HG03520 (cell line): ENCODE results near the gene PFDN2.
A peak's percentile ranks its signal among the peaks of the same experiment; 100 is the strongest.

Source experiments
- ATAC-seq: cut with Tn5 transposase; IDR thresholded peaks from one replicate; pipeline ENCODE4 v1.9.1; 2021; ENCODE audit warnings: mild to moderate bottlenecking, moderate library complexity; ENCODE audit not compliant: unreplicated experiment

PFDN2 gene

DNA sequence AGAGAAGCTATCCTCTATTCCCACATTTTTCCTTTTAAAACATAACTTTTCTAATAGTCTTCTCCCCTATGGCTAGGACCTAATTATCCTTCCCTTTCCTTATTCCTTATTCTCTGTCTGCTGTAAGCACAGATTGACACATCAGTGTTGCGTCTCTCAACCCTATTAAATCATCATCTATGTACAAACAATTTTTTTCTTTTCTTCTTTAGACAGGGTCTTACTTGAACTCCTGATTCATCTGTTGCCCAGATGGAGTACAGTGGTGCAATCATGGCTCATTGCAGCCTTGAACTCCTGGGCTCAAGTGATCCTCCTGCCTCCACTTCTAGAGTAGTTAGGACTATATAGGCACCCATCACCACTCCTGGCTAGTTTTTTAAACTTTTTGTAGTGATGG, 11.4 kb downstream of the PFDN2 start:
- no peak for ATAC-seq

GRCh38 chr1:161100556-161100955, 17.3 kb downstream of the PFDN2 start:
- no peak for ATAC-seq

- ATAC-seq = no peak
Observed at GRCh38 chr1:161099090-161099802, 18.6 kb downstream of the PFDN2 start.

GRCh38 chr1:161098210-161099068, 19.4 kb downstream of the PFDN2 start, which contains the start of gene KLHDC9:
TSS of gene KLHDC9 (plus strand) at chr1:161098361. CDS start at chr1:161098536, 175 bp downstream.
- peak; percentile 57 for ATAC-seq

- ATAC-seq = no peak
Observed at GRCh38 chr1:161096530-161096929, 21.3 kb downstream of the PFDN2 start.

DNA sequence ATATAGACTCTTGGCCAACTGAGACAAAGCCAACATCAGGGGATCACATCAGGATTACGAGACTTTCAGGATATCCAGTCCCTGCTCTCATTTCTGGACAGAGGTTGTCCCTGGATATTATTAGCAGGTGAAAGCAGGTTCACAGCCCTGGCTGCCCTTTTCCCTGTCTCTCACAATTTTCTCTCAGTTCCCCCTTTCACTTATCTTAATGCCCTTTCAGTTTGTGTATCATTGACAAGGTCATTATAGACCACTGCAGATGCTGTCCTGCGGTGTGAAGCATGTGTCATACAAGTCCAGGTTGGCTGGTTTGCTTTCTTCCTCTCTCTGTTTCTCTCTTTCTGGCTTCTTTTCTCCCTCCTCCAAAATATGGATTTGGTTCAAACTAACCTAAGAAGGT, 21.8 kb downstream of the PFDN2 start:
- ATAC-seq = no peak

DNA sequence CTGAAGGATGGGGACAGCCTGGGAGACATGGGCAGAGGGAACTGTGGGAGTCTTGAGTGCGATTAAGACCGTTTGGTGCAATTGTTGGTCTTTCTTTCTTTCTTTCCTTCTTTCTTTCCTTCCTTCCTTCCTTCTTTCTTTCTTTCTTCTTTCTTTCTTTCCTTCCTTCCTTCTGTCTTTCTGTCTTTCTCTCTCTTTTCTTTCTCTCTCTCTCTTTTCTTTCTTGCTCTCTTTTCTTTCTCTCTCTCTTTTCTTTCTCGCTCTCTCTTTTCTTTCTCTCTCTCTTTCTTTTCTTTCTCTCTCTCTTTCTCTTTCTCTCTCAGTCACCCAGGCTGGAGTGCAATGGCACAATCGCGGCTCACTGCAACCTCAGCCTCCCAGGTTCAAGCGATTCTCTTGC, 22.6 kb downstream of the PFDN2 start:
- no peak for ATAC-seq

DNA sequence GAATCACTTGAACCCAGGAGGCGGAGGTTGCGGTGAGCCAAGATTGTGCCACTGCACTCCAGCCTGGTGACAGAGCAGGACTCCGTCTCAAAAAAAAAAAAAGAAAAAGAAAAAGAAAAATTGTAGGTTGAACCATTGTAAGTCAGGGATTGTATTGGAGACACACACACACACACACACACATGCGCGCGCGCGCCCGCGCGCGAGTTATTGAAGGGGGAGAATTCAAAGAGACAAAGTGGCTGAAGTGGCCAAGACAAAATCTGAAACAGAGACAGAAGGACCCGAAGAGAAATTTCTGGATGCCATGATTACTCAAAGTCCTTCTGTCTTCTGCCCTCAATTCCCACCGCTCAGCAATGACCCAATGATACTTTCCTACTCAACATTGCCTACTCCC, 23.4 kb downstream of the PFDN2 start:
- ATAC-seq = no peak

DNA sequence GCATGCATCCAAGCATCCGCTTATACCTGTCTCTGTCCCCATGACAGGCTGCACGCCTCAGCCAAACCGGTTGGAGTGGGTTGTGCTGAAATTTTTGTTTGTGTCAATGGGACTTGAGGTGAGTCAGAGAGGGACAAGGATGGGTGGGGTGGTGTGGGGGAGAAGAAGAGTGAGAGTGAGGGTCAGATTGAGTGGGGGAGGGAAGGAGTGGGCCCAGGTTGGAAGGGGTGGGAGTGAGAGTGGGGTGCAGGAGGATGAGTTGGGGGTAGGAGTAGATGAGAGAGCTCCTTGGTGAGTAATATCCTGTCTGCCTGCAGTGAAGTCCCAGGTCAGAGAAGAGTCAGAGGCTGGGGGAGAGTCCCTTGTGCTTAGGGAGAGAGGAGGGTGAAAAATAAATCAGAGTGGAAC, 25.2 kb downstream of the PFDN2 start:
- no peak for ATAC-seq

DNA sequence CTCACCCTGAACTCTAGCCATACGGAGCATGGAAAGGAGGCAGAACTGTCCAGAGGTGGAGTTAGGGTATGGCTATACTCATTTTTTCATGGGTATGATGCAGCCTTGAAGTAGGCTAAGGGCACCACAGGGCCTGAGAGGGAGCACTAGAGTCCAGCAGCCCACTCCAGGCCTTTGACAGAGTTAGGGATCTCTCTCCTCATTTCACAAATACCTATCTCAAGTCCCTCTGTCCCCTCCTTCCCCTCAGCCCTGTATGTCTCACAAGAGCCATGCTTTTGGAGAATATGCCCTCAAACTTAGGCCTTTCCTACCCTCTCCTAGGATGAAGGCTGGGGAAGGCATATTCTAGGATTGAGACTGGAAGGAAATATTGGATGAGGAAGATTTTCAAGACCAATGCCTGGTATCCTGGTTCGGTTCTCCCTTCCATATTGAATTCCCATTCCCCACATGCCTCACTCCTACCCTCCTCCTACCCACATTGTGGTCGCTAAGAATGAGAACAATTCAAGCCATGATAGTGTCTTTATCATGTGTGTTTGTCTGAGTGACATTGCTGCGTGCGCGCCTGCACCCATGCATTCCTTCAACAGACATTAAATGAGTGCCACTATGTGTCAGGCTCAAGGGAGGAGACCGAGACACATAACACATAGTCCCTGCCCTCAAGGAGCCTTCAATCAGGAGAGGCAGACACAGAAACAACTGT, 25.9 kb downstream of the PFDN2 start:
- no peak for ATAC-seq

DNA sequence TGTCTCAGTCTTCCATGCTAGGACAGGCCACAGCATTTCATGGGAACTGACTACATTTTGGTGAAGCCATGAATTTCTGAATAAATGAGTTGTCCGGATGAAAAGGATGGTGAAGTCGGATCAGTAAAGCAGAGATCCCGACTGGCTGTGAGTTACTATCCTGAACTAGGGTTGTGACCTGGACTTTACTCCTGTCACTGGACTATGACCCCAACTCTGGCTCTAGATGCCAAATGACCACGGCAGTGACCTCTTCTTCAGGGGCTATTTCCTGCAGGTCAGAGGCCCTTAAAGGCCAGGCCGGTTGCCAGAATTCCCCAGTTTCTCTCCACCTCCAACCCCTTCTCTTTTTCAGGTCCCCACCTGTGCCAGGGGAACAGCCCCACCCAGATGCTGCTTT, 26.7 kb downstream of the PFDN2 start:
- no peak for ATAC-seq

DNA sequence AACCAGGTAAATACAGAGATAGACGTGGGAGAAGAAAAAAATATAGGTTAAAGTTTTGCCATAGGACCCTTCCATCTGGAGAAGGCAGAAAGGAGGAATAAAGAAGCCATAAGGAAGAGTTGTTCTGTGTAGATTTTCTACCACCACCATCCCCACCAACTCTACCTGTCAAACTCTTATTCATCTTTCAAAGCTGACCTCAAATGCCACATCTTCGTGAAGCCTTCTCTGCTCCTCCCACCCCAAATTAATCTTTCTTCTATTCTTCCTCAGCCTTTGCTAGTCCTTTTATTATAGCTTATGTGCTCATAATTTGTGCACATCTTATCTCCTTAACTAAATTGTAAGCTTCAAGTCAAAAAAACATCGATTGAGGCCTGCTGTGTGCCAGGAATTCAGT, 27.2 kb downstream of the PFDN2 start:
- ATAC-seq = no peak

DNA sequence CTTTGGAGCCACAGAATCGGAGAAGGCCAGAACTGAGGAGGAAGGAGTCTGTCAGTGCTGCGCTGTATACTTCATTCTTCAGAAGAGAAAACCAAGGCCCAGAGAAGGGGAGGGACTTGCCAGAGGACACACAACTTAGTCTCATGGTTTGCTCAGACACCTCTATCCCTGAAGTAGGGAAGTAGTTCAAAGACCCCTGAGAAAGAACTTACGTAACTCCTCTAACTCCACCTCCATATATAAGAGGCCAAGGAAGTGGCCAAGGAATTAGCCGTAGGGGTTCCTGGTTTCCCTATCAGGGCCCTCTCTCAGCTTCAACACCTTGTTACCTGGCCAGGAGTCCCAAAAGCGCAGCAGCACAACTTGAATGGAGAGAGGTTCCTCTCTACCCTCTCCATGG, 27.9 kb downstream of the PFDN2 start:
- ATAC-seq = no peak

DNA sequence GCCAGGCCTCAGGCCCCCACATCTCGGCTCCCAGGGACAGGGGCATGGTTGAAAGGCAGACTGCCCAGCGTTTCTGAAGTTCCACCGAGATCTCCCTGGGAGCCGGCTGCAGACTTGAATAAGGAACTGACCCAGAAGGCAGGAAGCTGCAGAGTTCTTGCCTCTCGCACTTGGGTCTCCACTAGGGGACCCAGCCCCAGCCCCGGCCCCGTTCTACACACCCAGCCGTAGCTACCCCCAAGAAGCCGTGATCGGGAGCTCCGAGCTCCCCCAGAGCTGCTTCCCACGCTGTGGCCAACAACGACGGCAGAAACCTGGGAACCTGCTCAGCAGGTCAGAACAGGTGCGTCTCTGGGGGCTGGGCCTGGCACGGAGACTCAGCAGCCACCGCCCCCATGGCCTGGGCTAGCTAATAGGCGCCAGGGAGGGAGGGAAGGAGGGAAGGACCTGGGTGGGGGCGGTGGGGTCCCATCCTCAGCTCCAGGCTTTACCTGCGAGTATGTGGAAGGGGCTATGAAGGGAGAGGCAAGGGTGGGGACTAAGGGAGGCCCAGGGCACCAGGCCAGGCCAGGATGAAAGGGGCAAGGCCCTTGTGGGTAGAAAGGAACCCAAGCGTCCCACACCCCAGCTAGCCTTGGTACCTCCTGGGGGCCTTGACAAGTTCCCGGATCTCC, 28.4 kb downstream of the PFDN2 start, which contains the start of gene NECTIN4:
NECTIN4 (minus strand) TSS at position 308 of the 674 bp plus-strand sequence; CDS start at position 46, 262 bp downstream.
- no peak for ATAC-seq

DNA sequence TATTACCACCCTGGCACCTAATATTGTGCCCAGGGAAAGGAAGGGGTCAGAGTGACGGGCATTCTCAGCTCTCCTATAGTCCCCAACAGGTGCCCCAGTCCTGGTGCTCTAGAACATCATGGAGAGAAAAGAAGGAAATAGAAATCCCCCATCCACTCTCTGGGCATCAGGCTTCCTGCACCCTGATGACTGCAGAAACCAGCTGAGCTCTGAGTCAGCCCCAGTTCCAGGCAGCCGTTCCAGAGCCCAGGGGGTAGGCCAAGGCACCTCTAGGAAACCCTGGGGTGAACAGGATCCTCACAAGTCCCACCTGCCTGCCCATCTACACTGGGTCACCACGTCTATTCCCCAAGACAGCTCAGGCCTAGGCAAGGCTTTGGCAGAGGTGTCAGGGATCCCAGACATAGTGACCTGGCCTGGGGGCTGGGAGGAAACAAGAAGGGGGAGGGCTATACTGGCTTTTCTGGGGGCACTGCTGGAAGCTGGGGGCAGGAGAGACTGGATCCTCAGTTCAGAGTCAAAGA, 29.2 kb downstream of the PFDN2 start:
- no peak for ATAC-seq

GRCh38 chr1:161086457-161086856, 31.4 kb downstream of the PFDN2 start:
- no peak for ATAC-seq

GRCh38 chr1:161085165-161085564, 32.7 kb downstream of the PFDN2 start:
- ATAC-seq = no peak

DNA sequence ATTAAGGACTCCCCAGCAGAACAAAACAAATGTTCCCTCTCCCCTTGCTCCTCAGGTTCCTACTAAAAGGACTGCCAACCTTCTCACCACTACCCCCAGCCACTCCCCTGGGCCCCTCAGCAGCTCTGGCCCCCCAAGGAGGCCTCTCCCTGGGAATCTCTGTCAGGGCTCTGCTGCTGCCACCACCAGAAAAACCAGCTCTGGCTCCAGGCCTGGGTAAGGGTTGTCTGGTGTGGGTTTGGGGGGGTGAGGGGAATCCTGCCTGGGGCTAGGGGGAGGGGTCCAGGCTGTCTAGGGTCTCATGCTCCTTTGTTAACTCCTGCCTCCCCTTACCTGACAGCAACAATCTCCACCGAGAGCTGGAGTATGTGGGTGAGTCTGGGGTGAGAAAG, 33.2 kb downstream of the PFDN2 start:
- no peak for ATAC-seq

DNA sequence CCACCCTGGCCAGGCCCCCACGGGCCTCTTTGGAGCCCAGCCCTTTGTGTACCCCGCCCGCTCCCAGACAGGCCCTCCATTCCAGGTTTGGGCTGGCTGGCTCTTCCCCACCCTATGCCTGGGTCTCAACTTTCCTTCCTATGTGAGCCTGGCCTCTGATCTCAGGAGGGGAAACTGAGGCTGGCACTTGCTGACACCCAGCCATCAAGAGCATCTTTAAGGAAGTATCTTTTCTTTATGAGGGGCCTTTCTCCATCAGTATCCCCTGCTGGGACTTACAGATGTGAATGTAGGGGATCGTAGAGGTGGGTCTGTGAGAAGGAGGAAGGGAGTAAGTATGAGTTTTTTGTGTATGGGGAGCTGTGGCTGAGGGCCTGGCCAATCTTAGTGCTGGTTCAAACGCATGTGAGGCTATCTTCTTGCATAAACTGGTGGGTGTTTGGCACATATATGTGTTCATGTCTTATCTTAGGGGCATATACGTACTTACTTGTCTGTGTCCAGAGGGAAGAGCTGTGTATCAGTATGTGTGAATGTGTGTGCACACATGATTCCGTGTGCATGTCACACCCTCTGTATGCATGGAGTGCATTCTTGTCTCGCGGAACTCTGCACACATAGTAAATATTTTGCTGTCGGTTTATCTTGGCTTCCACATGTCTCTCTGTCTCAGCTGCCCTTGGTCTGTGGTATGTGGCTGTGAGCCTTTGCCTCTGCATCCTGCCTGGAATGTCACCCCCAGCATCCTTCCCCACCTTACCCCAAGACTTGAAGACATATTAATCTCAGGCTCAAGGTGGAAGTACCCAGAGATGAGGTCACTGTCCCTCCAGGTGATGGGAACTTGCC, 33.9 kb downstream of the PFDN2 start:
- no peak for ATAC-seq
